ENCODE results near the gene LAMC3.

GRCh38 chr9:130987738-130988399 is 21.1 kb upstream of the LAMC3 start:
- TF ChIP-seq REST (IDR thresholded peaks at IDR 0.05; ENCODE audit: borderline replicate concordance) (no peak), REST (CRISPR knock-in tag; IDR thresholded peaks at IDR 0.05; ENCODE audit: low read depth) (no peak), ZFPM2 (CRISPR knock-in tag; IDR thresholded peaks at IDR 0.05) (no peak), HMG20B (CRISPR knock-in tag; IDR thresholded peaks at IDR 0.05) (no peak)

Data from K562 (cell line).